WTC11 (cell line): ENCODE data around the gene NEDD8.

Source experiments
- ATF1 ChIP-seq: sonication (generic); formaldehyde crosslinking; IDR thresholded peaks from 2 replicates; pipeline ENCODE4 v1.8.1; 2023; ENCODE audit warnings: mild to moderate bottlenecking, moderate library complexity, missing genetic modification reagents
- ZNF317 ChIP-seq: sonication (generic); formaldehyde crosslinking; IDR thresholded peaks from 2 replicates; pipeline ENCODE4 v1.8.1; 2023; ENCODE audit warnings: low read depth, mild to moderate bottlenecking, moderate library complexity, missing genetic modification reagents, borderline replicate concordance
- TF ChIP-seq, protein P1 (sequence below): fragments of 200-600 bp; IDR thresholded peaks from 2 replicates; pipeline ENCODE4 v1.8.0; 2022; ENCODE audit warnings: antibody characterized with exemption

DNA sequence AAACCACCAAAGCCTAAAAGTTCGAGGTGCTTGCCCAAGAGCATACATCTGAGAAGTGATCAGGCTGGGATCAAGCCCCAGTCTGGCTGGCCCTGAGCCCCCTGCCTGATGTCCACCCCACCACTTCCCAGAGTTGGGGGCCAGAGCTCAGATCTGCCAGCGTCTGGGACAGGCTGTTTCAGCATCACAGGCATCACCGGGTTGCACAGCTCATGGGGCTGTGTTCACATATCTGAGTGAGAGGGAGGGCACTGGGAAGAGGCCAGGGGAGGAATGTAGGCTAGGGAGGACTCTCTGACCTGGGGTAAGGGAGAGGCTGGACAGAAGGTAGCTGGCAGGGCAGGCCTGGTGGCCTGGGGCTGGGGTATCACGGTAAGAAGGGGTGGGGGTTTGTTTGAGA, 24.8 kb upstream of the NEDD8 start:
- TF ChIP-seq, protein P1, sequence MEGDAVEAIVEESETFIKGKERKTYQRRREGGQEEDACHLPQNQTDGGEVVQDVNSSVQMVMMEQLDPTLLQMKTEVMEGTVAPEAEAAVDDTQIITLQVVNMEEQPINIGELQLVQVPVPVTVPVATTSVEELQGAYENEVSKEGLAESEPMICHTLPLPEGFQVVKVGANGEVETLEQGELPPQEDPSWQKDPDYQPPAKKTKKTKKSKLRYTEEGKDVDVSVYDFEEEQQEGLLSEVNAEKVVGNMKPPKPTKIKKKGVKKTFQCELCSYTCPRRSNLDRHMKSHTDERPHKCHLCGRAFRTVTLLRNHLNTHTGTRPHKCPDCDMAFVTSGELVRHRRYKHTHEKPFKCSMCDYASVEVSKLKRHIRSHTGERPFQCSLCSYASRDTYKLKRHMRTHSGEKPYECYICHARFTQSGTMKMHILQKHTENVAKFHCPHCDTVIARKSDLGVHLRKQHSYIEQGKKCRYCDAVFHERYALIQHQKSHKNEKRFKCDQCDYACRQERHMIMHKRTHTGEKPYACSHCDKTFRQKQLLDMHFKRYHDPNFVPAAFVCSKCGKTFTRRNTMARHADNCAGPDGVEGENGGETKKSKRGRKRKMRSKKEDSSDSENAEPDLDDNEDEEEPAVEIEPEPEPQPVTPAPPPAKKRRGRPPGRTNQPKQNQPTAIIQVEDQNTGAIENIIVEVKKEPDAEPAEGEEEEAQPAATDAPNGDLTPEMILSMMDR = no peak
- no peak for TF ChIP-seq ZNF317 (CRISPR knock-in tag)
- no peak for TF ChIP-seq ATF1 (CRISPR knock-in tag)
